Nephron (organoid): Measurements from ENCODE around the gene TNS3.

Source experiments
- H3K27ac Mint-ChIP-seq, 3 experiments: 2 replicates each; pipeline ENCODE4 v1.8.0; 2020; ENCODE audit warnings: mixed read lengths in 3 of 3, mild to moderate bottlenecking in 2 of 3, moderate library complexity in 1 of 3
- H3K27me3 Mint-ChIP-seq: 2 replicates; pipeline ENCODE4 v1.8.0; 2021; ENCODE audit warnings: low read depth, mild to moderate bottlenecking, moderate library complexity, mixed read lengths
- H3K36me3 Mint-ChIP-seq: 2 replicates; pipeline ENCODE4 v1.8.0; 2020; ENCODE audit warnings: low read depth, mixed read lengths
- H3K4me1 Mint-ChIP-seq: 2 replicates; pipeline ENCODE4 v1.8.0; 2020; ENCODE audit warnings: mixed read lengths
- H3K4me3 Mint-ChIP-seq, 3 experiments: 2 replicates each; pipeline ENCODE4 v1.8.0; 2020; ENCODE audit warnings: mild to moderate bottlenecking in 3 of 3, mixed read lengths in 3 of 3, moderate library complexity in 2 of 3
- H3K9me3 Mint-ChIP-seq: 2 replicates; pipeline ENCODE4 v1.8.0; 2020; ENCODE audit warnings: mixed read lengths
- TF ChIP-seq, protein P1 (sequence below), 3 experiments: fragments of 200-600 bp; sonication (generic); IDR thresholded peaks; one replicate each; pipeline ENCODE4 v1.5.0; 2021; ENCODE audit warnings: antibody characterized with exemption in 3 of 3; ENCODE audit not compliant: unreplicated experiment in 3 of 3

The TNS3 gene

DNA sequence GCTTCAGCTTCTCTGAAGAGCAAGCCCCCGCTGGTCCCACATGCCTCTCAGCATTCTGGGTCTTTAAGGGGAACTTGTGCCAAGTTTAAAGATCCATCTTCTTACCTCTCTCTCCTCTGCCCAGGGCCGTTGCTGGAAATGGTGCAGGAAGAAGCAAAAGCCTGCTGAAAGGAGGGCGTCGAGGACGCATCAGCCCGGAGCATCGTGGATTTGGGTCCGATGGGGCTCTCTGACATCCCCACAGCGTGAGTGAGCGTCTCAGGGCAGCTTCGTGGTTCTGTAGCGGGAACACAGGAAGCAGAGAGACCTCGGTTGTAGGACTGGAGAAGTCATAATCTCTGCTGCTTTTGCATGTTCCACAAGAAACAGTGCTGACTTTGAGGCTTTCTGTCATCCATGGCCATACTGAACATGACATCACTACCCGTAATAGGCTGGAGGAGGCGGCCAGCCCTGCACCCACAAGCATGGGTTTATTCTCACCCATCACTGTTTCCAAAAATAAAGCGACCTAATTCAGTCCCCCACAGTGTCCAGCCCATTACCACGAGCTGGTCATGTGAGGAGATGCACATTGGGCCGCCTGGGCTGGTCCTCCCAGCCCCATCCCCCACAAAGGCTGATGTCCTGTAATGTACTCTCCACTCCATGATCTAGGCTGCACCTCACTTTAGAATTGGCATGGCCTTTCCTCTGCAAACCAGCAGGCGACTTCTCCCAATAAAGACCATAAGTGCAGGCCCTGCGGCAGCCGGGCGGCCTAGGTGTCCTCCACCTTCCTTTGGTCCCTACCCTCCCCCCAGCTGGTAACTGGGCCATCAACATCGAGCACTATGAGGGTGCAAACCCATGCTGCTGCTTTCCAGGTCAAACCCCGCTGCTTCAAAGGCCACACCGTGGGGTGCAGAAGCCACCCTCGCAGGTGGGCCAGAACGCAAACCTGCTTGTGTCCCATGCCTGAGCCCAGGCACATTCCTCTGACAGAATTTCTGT is 276.9 kb downstream of the TNS3 start:
- Mint-ChIP-seq H3K4me3 (no peak overlapping the region), H3K27me3 (peaks cover 4% of the 10 kb centered on the region), H3K9me3 (peaks cover 12% of the 10 kb centered on the region), H3K27ac (no peak overlapping the region), H3K4me1 (no peaks in the 10 kb centered on the region), H3K36me3 (peaks cover 56% of the 10 kb centered on the region)
- TF ChIP-seq, protein P1, sequence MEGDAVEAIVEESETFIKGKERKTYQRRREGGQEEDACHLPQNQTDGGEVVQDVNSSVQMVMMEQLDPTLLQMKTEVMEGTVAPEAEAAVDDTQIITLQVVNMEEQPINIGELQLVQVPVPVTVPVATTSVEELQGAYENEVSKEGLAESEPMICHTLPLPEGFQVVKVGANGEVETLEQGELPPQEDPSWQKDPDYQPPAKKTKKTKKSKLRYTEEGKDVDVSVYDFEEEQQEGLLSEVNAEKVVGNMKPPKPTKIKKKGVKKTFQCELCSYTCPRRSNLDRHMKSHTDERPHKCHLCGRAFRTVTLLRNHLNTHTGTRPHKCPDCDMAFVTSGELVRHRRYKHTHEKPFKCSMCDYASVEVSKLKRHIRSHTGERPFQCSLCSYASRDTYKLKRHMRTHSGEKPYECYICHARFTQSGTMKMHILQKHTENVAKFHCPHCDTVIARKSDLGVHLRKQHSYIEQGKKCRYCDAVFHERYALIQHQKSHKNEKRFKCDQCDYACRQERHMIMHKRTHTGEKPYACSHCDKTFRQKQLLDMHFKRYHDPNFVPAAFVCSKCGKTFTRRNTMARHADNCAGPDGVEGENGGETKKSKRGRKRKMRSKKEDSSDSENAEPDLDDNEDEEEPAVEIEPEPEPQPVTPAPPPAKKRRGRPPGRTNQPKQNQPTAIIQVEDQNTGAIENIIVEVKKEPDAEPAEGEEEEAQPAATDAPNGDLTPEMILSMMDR (IDR thresholded peaks at IDR 0.05; ENCODE audit: unreplicated experiment in 3 of 3) = no peak

DNA sequence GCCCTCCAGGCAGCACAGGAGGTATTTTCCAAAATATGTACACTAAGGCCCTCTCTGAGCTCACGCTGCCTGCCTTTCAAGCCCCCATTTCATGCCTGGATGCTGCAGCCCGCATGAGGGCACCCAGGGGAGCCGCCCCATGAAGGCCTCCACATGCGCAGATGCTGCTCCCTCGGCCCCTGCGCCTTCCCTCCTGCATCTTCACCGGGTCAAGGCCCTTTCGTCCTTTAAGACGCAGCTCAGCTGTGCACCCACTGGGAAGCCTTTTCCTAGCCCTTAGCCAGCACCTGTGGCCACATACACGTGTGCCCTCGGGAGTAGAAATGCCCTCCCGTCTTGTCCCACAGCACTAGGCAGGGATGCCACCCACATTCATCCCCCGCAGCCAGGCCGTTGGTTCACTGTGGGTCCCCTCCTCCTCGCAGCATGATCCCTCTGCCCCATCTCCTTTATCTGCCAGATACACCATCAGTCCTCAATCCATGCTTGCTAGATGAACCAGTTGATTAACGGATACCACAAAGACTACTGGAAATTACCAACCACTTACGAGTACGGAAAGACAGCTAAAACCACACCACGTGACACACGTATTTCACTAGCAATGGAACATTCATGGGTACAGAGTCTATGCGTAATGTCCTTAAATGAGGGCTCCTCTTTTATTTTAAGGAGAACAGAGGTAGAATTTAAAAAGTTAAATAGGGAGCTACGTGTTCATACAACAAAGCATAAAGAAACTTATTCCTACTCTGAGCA is 278.0 kb downstream of the TNS3 start:
- H3K4me3 Mint-ChIP-seq = no peak overlapping the region
- H3K9me3 Mint-ChIP-seq = peaks cover 3% of the 10 kb centered on the region
- no peak overlapping the region for H3K27ac Mint-ChIP-seq
- H3K4me1 Mint-ChIP-seq = no peaks in the 10 kb centered on the region
- H3K36me3 Mint-ChIP-seq = peaks cover 46% of the 10 kb centered on the region
- TF ChIP-seq, protein P1 (IDR thresholded peaks at IDR 0.05; ENCODE audit: unreplicated experiment in 3 of 3) = no peak
- H3K27me3 Mint-ChIP-seq = peaks cover 4% of the 10 kb centered on the region

GRCh38 chr7:47303014-47303694 is 278.8 kb downstream of the TNS3 start:
- no peaks in the 10 kb centered on the region for H3K9me3 Mint-ChIP-seq
- peaks cover 4% of the 10 kb centered on the region for H3K27me3 Mint-ChIP-seq
- H3K27ac Mint-ChIP-seq = no peak overlapping the region
- H3K4me1 Mint-ChIP-seq = no peaks in the 10 kb centered on the region
- TF ChIP-seq, protein P1 (IDR thresholded peaks at IDR 0.05; ENCODE audit: unreplicated experiment in 3 of 3) = no peak
- peaks cover 42% of the 10 kb centered on the region for H3K36me3 Mint-ChIP-seq
- H3K4me3 Mint-ChIP-seq = no peak overlapping the region

- Mint-ChIP-seq H3K27me3 (peaks cover 4% of the 10 kb centered on the region), H3K36me3 (peaks cover 43% of the 10 kb centered on the region), H3K4me1 (no peaks in the 10 kb centered on the region), H3K9me3 (no peaks in the 10 kb centered on the region), H3K4me3 (no peak overlapping the region), H3K27ac (no peak overlapping the region)
- TF ChIP-seq, protein P1 (IDR thresholded peaks at IDR 0.05; ENCODE audit: unreplicated experiment in 3 of 3) = no peak
These were observed 279.4 kb downstream of the TNS3 start for GRCh38 chr7:47302560-47302959.

DNA sequence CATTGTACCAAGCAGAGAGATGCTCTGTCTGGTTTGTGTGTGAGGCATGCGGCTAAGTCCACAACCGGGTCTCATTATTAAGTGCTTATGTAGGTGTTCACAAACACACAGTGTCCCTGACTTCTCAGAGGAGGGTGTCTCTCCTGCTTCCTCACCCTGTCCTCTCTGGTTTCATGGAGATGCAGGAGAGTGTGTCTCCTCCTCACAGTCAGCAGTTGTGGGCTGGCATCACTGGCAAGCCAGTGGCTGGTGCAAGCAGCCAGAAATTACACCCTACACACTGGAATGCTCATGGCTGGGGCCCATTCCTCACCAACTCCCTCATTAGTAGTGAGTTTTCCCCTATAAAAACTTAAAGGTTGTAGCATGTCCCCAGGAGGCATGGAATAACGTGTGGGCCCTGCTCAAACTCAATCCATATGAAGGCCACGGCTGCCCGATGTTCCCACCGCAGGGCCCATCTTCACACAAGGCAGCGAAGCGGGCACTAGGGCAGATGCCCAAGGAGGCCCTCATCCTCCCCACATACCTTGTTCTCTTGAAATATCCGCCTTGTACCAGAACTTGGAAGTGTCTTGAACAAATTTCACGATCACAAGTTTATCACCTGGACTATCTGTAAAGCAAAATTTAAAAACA is 280.1 kb downstream of the TNS3 start:
- Mint-ChIP-seq H3K4me1 (no peaks in the 10 kb centered on the region), H3K27me3 (peaks cover 4% of the 10 kb centered on the region), H3K27ac (no peak overlapping the region), H3K36me3 (peaks cover 49% of the 10 kb centered on the region), H3K4me3 (no peak overlapping the region), H3K9me3 (no peaks in the 10 kb centered on the region)
- TF ChIP-seq, protein P1 (IDR thresholded peaks at IDR 0.05; ENCODE audit: unreplicated experiment in 3 of 3) = no peak
